HG03442 (cell line): Measurements from ENCODE around the gene GNPDA1.

ENCODE experiments used
- ATAC-seq: cut with Tn5 transposase; IDR thresholded peaks from one replicate; pipeline ENCODE4 v1.9.1; 2021; ENCODE audit warnings: mild to moderate bottlenecking, moderate library complexity; ENCODE audit not compliant: unreplicated experiment

GNPDA1 gene

GRCh38 chr5:141995656-141996055 is 17.2 kb downstream of the GNPDA1 start:
- ATAC-seq: no peak

- ATAC-seq: no peak
Measured at GRCh38 chr5:141994511-141995136, 18.2 kb downstream of the GNPDA1 start.

GRCh38 chr5:141992349-141992963 is 20.4 kb downstream of the GNPDA1 start:
- no peak for ATAC-seq

- ATAC-seq: no peak
Measured at GRCh38 chr5:141989720-141990119, 23.1 kb downstream of the GNPDA1 start.

GRCh38 chr5:141986072-141986471 is 26.8 kb downstream of the GNPDA1 start:
- no peak for ATAC-seq

- ATAC-seq: no peak
Measured at GRCh38 chr5:141982626-141983025, 30.2 kb downstream of the GNPDA1 start.

- ATAC-seq: no peak
Measured at GRCh38 chr5:141978389-141978788, 34.4 kb downstream of the GNPDA1 start.

GRCh38 chr5:141976176-141976575 is 36.7 kb downstream of the GNPDA1 start:
- no peak for ATAC-seq

GRCh38 chr5:141973871-141974595 is 38.8 kb downstream of the GNPDA1 start:
- ATAC-seq: no peak

- peak; percentile 57 for ATAC-seq
Measured at GRCh38 chr5:141969783-141970771, 42.8 kb downstream of the GNPDA1 start.

- ATAC-seq: peak; percentile 90
Measured at GRCh38 chr5:141968914-141969608, 43.8 kb downstream of the GNPDA1 start, which contains the start of gene RNF14. Gene RNF14 (plus strand): TSS chr5:141969105. CDS start chr5:141973589, 4,484 bp downstream.

- no peak for ATAC-seq
Measured at GRCh38 chr5:141966963-141967333, 45.9 kb downstream of the GNPDA1 start.

- ATAC-seq: no peak
Measured at GRCh38 chr5:141966275-141966962, 46.4 kb downstream of the GNPDA1 start.

GRCh38 chr5:141965071-141965470 is 47.8 kb downstream of the GNPDA1 start:
- ATAC-seq: no peak

GRCh38 chr5:141963701-141964100 is 49.1 kb downstream of the GNPDA1 start:
- no peak for ATAC-seq

- ATAC-seq: no peak
Measured at GRCh38 chr5:141961466-141961865, 51.4 kb downstream of the GNPDA1 start.

- ATAC-seq: peak; percentile 96
Measured at GRCh38 chr5:141960449-141961323, 52.1 kb downstream of the GNPDA1 start.

- no peak for ATAC-seq
Measured at GRCh38 chr5:141960018-141960417, 52.8 kb downstream of the GNPDA1 start.
